HEK293T (cell line): ENCODE results near the gene TMEM237.

Experiments
- ARNT ChIP-seq: fragments of 450-650 bp; IDR thresholded peaks from 2 replicates; pipeline ENCODE4 v1.6.1; 2017; ENCODE audit warnings: mild to moderate bottlenecking
- CTBP1 ChIP-seq: fragments of 450-650 bp; IDR thresholded peaks from 2 replicates; pipeline ENCODE4 v1.6.1; 2016; ENCODE audit warnings: borderline replicate concordance
- FOXK2 ChIP-seq: fragments of 450-650 bp; IDR thresholded peaks from 2 replicates; pipeline ENCODE4 v1.6.1; 2016; ENCODE audit warnings: mild to moderate bottlenecking
- FOXM1 ChIP-seq: fragments of 450-650 bp; IDR thresholded peaks from 2 replicates; pipeline ENCODE4 v1.6.1; 2017; ENCODE audit warnings: mild to moderate bottlenecking, borderline replicate concordance
- L3MBTL2 ChIP-seq: fragments of 450-650 bp; conservative IDR thresholded peaks from 2 replicates; pipeline ENCODE4 v1.6.1; 2016; ENCODE audit warnings: mild to moderate bottlenecking
- NFRKB ChIP-seq: fragments of 450-650 bp; IDR thresholded peaks from 2 replicates; pipeline ENCODE4 v1.6.1; 2016; ENCODE audit warnings: mild to moderate bottlenecking, moderate library complexity
- SP1 ChIP-seq: fragments of 450-650 bp; IDR thresholded peaks from 2 replicates; pipeline ENCODE4 v1.6.1; 2017
- SUZ12 ChIP-seq: fragments of 450-650 bp; IDR thresholded peaks from 2 replicates; pipeline ENCODE4 v1.6.1; 2016; ENCODE audit warnings: mild to moderate bottlenecking
- TARDBP ChIP-seq: fragments of 450-650 bp; IDR thresholded peaks from 2 replicates; pipeline ENCODE4 v1.6.1; 2016
- ZNF384 ChIP-seq: fragments of 450-650 bp; IDR thresholded peaks from 2 replicates; pipeline ENCODE4 v1.6.1; 2016

DNA sequence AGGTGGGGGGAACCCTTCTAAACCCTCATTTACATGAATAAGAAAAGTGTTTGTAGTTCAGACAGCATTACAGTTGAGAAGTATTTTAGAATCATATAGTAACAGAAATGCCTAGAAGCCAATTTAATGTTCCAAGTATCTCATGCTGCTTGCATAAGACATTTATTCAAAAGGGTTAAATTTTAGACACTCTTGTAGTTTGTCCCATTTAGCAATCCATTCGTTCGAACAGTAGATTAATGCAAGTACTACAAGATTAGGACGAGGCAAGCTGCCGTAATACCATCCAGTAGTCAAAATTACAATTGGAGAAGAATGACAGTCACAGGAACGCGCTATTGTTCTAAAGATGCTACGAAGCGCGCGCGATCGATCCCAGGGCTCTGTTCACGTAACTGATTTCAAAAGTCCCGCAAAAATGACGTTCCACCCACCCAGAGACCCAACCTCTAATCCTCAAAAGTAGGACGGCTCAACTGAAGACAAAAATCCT is 1.2 kb downstream of the TMEM237 start:
- TF ChIP-seq L3MBTL2 (no peak), SP1 (no peak), NFRKB (no peak), FOXK2 (no peak), SUZ12 (no peak), ZNF384 (no peak), FOXM1 (no peak), TARDBP (no peak), ARNT (no peak), CTBP1 (no peak)
